Fibroblast of lung (primary cell): ENCODE data around the gene ZBTB42.

Experiments used
- CTCF ChIP-seq, 2 donors: IDR thresholded peaks in 1 of 2; conservative IDR thresholded peaks in 1 of 2; 1 replicate in 1 of 2; 2 replicates in 1 of 2; pipeline ENCODE4 v1.5.1; 2011 to 2012; ENCODE audit warnings: low read length in 2 of 2, control low read depth in 1 of 2, inconsistent platforms in 1 of 2, low read depth in 1 of 2, mild to moderate bottlenecking in 1 of 2
- EZH2 ChIP-seq: IDR thresholded peaks from 2 replicates; pipeline ENCODE4 v1.5.1; 2012; ENCODE audit warnings: low read length, control low read depth, mild to moderate bottlenecking; ENCODE audit errors: missing control alignments

GRCh38 chr14:104810316-104810715, 9.4 kb downstream of the ZBTB42 start:
- TF ChIP-seq CTCF (conservative IDR thresholded peaks at IDR 0.05 in 1 of 2, IDR thresholded peaks at IDR 0.05 in 1 of 2; ENCODE audit: low read depth in 1 of 2, low read length in 2 of 2) (no peak), EZH2 (no peak)
